ENCODE results near the gene ZNF782. TPM values are rescaled to one million over a fixed set of nuclear protein-coding genes. Genes with fewer than 3 reads are reported as not detected.
"Not testable (repeated sequence)": the region's sequence is repeated elsewhere in the genome, so short reads cannot be mapped to it uniquely, and the experiment has no call there.

ZNF782 gene
- total RNA-seq, 2 experiments from 2014 or later = 3.1 to 4.2 TPM

DNA sequence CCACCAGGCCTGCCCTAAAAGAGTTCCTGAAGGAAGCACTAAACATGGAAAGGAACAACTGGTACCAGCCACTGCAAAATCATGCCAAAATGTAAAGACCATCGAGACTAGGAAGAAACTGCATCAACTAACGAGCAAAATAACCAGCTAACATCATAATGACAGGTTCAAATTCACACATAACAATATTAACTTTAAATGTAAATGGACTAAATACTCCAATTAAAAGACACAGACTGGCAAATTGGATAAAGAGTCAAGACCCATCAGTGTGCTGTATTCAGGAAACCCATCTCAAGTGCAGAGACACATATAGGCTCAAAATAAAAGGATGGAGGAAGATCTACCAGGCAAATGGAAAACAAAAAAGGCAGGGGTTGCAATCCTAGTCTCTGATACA lies 55.4 kb downstream of the ZNF782 start:
- H3K27me3 Mint-ChIP-seq, H3K27ac Mint-ChIP-seq, H3K4me1 Mint-ChIP-seq, CTCF ChIA-PET, POLR2A ChIA-PET, H3K4me3 Mint-ChIP-seq, DNase-seq: not testable (repeated sequence)
- Mint-ChIP-seq H3K36me3 (ENCODE audit: low read depth) (peaks cover 39% of the 10 kb centered on the region), H3K9me3 (peaks cover 45% of the 10 kb centered on the region)

DNA sequence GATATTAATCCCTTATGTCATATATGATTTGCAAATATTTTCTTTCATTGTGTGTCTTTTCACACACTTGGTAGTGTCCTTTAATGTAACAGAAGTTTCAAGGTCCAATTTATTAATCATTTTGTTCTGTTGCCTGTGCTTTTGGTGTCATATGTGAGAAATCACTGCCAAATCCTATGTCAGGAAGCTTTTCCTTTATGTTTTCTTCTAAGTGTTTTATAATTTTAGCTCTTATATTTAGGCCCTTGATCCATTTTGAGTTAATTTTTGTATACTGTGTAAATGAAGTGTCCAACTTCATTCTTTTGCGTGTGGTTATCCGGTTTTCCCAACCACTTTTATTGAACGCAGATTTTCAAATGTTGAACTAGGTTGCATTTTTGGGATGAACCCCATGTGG lies 70.3 kb downstream of the ZNF782 start:
- ChIA-PET CTCF (no interaction called here), POLR2A (no interaction called here)
- Mint-ChIP-seq H3K27ac (no peak overlapping the region), H3K9me3 (peaks cover 44% of the 10 kb centered on the region), H3K27me3 (no peaks in the 10 kb centered on the region), H3K36me3 (ENCODE audit: low read depth) (peaks cover 12% of the 10 kb centered on the region), H3K4me1 (peaks cover 9% of the 10 kb centered on the region), H3K4me3 (no peak overlapping the region)
- DNase-seq = no peak

DNA sequence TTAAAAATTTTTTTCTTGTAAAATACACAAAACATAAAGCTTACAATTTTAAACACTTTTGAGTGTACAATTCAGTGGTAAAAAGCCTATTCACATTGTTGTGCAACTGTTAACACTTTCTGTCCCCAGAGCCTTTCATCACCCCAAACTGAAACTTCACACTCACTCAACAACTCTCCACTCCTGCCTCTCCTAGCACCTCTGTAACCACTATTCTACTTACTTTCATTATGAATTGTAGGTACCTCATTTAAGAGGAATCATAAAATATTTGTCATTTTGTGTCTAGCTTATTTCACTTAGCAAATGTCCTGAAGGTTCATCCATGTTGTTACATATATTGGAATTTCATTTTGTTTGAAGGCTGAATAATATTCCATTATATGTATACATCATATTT lies 72.1 kb downstream of the ZNF782 start:
- no peak for DNase-seq
- CTCF ChIA-PET = no interaction called here
- Mint-ChIP-seq H3K4me3 (no peak overlapping the region), H3K27ac (no peak overlapping the region), H3K4me1 (peaks cover 18% of the 10 kb centered on the region), H3K27me3 (no peaks in the 10 kb centered on the region), H3K9me3 (peaks cover 33% of the 10 kb centered on the region), H3K36me3 (ENCODE audit: low read depth) (peaks cover 8% of the 10 kb centered on the region)
- POLR2A ChIA-PET = interaction anchor here (1.2 kb wide), 1 partner anchor 10 kb away, joined by 3 read pairs; no protein-coding TSS in a partner anchor

DNA sequence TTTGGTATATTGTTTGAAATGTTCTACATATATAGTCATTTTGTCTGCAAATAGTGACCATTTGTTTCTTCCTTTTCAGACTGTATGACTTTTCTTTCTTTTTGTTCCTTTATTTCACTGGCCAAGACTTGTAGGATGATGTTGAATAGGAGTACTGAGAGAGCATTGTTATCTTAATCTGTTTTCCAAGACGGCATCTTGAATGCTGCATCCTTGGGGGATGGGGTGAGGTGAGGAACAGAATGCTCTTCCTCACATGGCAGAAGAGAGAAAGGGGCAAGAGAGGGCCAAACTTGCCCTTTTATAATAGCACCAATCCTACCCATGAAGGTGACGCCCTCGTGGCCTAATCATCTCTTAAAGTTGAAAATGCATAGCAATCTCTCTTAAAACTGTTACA lies 72.8 kb downstream of the ZNF782 start:
- POLR2A ChIA-PET = interaction anchor here (1.2 kb wide), 1 partner anchor 10 kb away, joined by 3 read pairs; no protein-coding TSS in a partner anchor
- H3K27me3 Mint-ChIP-seq = no peaks in the 10 kb centered on the region
- no peak overlapping the region for H3K4me3 Mint-ChIP-seq

DNA sequence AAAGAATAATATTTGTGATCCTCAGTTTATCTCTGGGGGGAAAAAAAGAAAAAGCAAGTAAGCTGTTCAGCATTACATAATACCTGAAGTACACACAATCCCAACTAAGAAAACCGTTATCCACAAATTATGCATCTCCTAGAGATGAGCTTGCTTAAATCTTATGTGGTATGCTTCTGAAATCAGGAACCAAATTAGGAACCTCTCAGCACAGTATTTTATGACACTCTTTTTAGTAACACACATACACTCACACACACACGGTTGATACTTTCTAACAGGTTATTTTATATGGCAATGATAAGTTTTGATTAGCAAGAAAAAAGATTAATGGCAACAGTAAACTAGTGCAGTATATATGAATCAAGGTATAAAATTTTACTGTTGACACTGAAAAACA lies 75.2 kb downstream of the ZNF782 start:
- no peak for DNase-seq
- ChIA-PET CTCF (interaction anchor here (0.5 kb wide), 1 partner anchor 722 kb away, joined by 3 read pairs; no protein-coding TSS in a partner anchor), POLR2A (no interaction called here)
- peaks cover 25% of the 10 kb centered on the region for H3K4me1 Mint-ChIP-seq
- no peaks in the 10 kb centered on the region for H3K27me3 Mint-ChIP-seq
- H3K27ac Mint-ChIP-seq = no peak overlapping the region
- peaks cover 25% of the 10 kb centered on the region for H3K9me3 Mint-ChIP-seq
- peaks cover 30% of the 10 kb centered on the region for H3K36me3 Mint-ChIP-seq (ENCODE audit: low read depth)
- peak overlapping the region; percentile 42 for H3K4me3 Mint-ChIP-seq

More for the DNA sequence above, 72.8 kb downstream of the ZNF782 start:
- Mint-ChIP-seq H3K36me3 (ENCODE audit: low read depth) (peaks cover 12% of the 10 kb centered on the region), H3K27ac (no peak overlapping the region), H3K9me3 (peaks cover 28% of the 10 kb centered on the region), H3K4me1 (peaks cover 25% of the 10 kb centered on the region)
- no peak for DNase-seq
- CTCF ChIA-PET = no interaction called here

DNA sequence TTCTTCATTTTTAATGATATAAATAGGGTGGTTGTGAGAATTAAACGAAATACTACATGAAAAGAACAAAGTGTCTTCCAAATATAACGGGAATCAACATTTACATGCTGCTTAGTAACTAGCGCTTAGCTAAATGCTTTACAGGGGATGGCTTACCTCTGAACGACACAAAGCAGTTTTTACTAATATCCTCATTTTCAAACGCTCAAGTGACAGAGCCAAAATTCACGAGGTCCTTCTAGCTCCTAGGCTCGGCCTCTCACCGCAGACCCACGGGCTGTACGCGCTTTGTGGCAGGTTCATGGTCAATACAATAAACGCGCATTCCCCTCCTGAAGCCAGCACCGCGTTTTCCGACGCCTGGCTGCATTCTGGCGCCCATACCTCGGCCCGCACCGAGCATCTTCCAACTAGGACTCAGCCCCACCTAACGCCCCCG lies 76.9 kb downstream of the ZNF782 start:
- peak overlapping the region; percentile 100 for H3K4me3 Mint-ChIP-seq
- no peak for DNase-seq
- H3K27ac Mint-ChIP-seq = peak overlapping the region; percentile 91
- ChIA-PET CTCF (interaction anchor here (0.8 to 1.7 kb wide), 3 partner anchors 13 to 111 kb away, joined by 3 to 4 read pairs (median 3); no protein-coding TSS in a partner anchor), POLR2A (interaction anchor here (1.2 to 1.6 kb wide), 4 partner anchors 9 to 358 kb away, joined by 3 to 5 read pairs (median 4); partner anchors contain the start of genes PRXL2C and ZNF782)
- peaks cover 39% of the 10 kb centered on the region for H3K36me3 Mint-ChIP-seq (ENCODE audit: low read depth)
- H3K27me3 Mint-ChIP-seq = no peaks in the 10 kb centered on the region
- H3K9me3 Mint-ChIP-seq = peaks cover 21% of the 10 kb centered on the region
- peaks cover 25% of the 10 kb centered on the region for H3K4me1 Mint-ChIP-seq

DNA sequence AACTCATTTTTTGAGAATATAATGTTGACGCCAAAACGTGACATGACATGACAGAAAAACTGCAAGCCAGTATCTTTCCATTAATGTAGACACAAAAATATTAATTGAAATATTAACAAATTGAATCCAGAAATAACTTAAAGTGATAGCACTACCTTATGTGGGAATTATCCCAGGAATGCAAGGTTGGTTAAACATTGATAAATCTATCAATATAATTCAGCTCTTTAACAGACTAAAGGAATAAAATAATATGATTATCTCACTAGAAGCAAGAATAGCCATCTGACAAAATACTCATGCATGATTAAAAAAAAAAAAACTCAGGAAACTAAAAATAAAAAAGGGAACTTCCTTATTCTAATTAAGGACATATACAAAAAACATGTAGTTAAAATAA lies 83.2 kb downstream of the ZNF782 start:
- POLR2A ChIA-PET = no interaction called here
- CTCF ChIA-PET = no interaction called here
- Mint-ChIP-seq H3K4me1 (no peaks in the 10 kb centered on the region), H3K27me3 (no peaks in the 10 kb centered on the region), H3K27ac (no peak overlapping the region), H3K9me3 (peaks cover 57% of the 10 kb centered on the region), H3K36me3 (ENCODE audit: low read depth) (peaks cover 90% of the 10 kb centered on the region), H3K4me3 (no peak overlapping the region)
- DNase-seq = no peak

DNA sequence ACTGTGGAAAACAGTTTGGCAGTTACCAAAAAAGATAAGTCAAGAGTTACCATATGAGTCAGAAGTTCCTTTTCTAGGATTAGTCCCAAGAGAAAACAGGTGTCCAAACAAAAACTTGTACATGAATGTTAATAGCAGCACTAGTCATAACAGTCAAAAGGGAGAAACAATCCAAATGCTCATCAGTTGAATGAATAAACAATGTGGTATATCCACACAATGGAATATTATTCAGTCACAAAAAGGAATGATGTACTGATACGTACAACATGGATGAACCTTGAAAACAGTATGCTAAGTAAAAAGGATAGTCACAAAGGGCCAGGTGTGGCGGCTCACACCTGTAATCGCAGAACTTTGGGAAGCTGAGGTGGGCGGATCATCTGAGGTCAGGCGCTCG lies 84.3 kb downstream of the ZNF782 start:
- H3K9me3 Mint-ChIP-seq = peaks cover 62% of the 10 kb centered on the region

More for the DNA sequence above, 84.3 kb downstream of the ZNF782 start:
- ChIA-PET POLR2A (no interaction called here), CTCF (no interaction called here)
- Mint-ChIP-seq H3K4me3 (no peak overlapping the region), H3K36me3 (ENCODE audit: low read depth) (peaks cover 91% of the 10 kb centered on the region), H3K27ac (no peak overlapping the region), H3K27me3 (no peaks in the 10 kb centered on the region), H3K4me1 (no peaks in the 10 kb centered on the region)
- no peak for DNase-seq

Other genes starting within 250 kb of the ZNF782 start
- gene CDC14B, start 234.7 kb downstream of the ZNF782 start, total RNA-seq = 1 to 10 TPM; 3.0 to 3.1 TPM
- 10 to 100 TPM; 11.2 to 13.4 TPM for gene PRXL2C, start 199.2 kb downstream of the ZNF782 start, total RNA-seq
- gene ZNF510, start 76.4 kb downstream of the ZNF782 start, total RNA-seq = 10 to 100 TPM; 13.1 to 13.4 TPM
- gene NUTM2G, start 74.3 kb upstream of the ZNF782 start, total RNA-seq = not detected
- under 1 TPM; 0.45 to 0.73 TPM for gene CTSV, start 184.6 kb upstream of the ZNF782 start, total RNA-seq